WTC11 (cell line): ENCODE results near the gene FBXW2.

Source experiments
- CREB1 ChIP-seq: sonication (generic); formaldehyde crosslinking; IDR thresholded peaks from 2 replicates; pipeline ENCODE4 v1.8.0; 2023; ENCODE audit warnings: mild to moderate bottlenecking, missing genetic modification reagents
- CTCF ChIP-seq: fragments of 200-600 bp; IDR thresholded peaks from 2 replicates; pipeline ENCODE4 v1.8.0; 2022; ENCODE audit warnings: antibody characterized with exemption
- EMX1 ChIP-seq: fragments of 250-450 bp; sonication (Bioruptor Pico); IDR thresholded peaks from 2 replicates; pipeline ENCODE4 v1.8.0; 2021; ENCODE audit warnings: mild to moderate bottlenecking
- ESRRA ChIP-seq: sonication (generic); formaldehyde crosslinking; IDR thresholded peaks from 2 replicates; pipeline ENCODE4 v1.8.1; 2022; ENCODE audit warnings: mild to moderate bottlenecking, missing genetic modification reagents, borderline replicate concordance
- HMGXB4 ChIP-seq: sonication (generic); formaldehyde crosslinking; IDR thresholded peaks from 2 replicates; pipeline ENCODE4 v1.8.1; 2023; ENCODE audit warnings: mild to moderate bottlenecking, moderate library complexity, missing genetic modification reagents
- NR1H2 ChIP-seq: sonication (generic); formaldehyde crosslinking; IDR thresholded peaks from 2 replicates; pipeline ENCODE4 v1.9.0; 2021; ENCODE audit warnings: mild to moderate bottlenecking, moderate library complexity, missing genetic modification reagents
- TEAD4 ChIP-seq: sonication (generic); formaldehyde crosslinking; IDR thresholded peaks from 2 replicates; pipeline ENCODE4 v1.8.0; 2022; ENCODE audit warnings: mild to moderate bottlenecking, missing genetic modification reagents
- ZNF281 ChIP-seq: sonication (generic); formaldehyde crosslinking; IDR thresholded peaks from 2 replicates; pipeline ENCODE4 v1.8.0; 2023; ENCODE audit warnings: mild to moderate bottlenecking, missing genetic modification reagents

DNA sequence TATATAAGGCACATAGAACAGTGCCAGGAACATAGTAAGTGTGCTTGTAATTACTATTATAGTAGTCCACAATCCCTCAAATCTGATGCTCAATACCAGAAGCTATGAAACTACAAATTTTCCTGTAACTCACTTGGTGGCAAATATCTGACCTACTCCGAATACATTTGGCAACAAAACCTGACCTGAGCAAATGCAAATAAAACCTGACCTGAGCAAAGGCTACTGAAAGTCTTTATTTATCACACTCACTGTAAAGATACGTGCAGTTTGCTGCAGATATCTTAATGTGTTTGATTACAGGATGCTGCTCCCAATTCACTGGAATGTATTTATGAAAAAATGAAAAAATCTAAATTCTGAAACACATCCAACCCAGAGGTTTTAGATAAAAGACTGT lies 86.0 kb downstream of the FBXW2 start:
- TF ChIP-seq EMX1 (no peak), NR1H2 (CRISPR knock-in tag) (no peak), TEAD4 (CRISPR knock-in tag) (no peak), CREB1 (no peak), CTCF (no peak), HMGXB4 (CRISPR knock-in tag) (no peak), ZNF281 (no peak), ESRRA (no peak)
